ENCODE data around the gene ACSM4.
"Not testable (repeated sequence)": the region's sequence is repeated elsewhere in the genome, so short reads cannot be mapped to it uniquely, and the experiment has no call there.

ACSM4 gene

GRCh38 chr12:7303772-7304171, at the start of gene ACSM4:
Gene ACSM4, plus strand, starts transcription at chr12:7304072. Its CDS starts 260 bp downstream, at chr12:7304332.
- no peak for DNase-seq

- DNase-seq: no peak
These were observed 44.8 kb upstream of the ACSM4 start for GRCh38 chr12:7259060-7259459.

DNA sequence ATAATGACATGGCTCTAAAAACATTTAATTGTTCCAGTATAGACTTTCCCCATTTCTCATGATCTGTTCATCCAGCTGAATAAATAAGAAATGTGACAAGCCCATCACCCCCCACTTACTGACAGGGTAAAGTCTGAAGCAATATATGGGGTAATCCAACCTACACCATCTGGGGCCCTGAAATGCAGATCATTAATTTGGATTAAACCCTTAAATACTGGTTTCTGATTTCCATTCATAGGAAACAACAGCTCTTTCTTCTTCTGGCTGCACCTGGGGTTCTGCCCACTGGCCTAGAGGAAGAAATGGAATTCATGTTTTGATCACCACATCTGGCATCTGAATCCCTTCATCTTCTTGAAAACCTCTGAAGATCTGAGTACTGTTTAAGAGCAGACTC, 39.3 kb upstream of the ACSM4 start:
- DNase-seq: no peak

GRCh38 chr12:7265251-7265650, 38.6 kb upstream of the ACSM4 start:
- no peak for DNase-seq

DNA sequence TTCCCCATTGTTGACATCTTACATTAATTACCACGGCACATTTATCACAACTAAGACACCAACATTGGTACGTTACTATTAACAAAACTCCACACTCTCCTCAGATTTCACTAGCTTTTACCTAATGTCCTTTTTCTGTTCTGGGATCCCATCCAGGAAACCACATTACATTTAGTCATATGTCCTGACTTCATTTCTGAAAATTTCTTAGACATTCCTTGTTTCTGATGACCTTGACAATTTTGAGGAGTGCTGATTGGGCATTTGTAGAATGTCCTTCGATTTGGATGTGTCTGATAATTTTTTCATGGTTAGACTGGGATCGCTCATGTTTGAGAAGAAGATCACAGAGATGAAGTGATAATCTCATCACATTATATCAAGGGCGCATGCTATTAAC, 34.6 kb upstream of the ACSM4 start:
- DNase-seq: no peak

DNA sequence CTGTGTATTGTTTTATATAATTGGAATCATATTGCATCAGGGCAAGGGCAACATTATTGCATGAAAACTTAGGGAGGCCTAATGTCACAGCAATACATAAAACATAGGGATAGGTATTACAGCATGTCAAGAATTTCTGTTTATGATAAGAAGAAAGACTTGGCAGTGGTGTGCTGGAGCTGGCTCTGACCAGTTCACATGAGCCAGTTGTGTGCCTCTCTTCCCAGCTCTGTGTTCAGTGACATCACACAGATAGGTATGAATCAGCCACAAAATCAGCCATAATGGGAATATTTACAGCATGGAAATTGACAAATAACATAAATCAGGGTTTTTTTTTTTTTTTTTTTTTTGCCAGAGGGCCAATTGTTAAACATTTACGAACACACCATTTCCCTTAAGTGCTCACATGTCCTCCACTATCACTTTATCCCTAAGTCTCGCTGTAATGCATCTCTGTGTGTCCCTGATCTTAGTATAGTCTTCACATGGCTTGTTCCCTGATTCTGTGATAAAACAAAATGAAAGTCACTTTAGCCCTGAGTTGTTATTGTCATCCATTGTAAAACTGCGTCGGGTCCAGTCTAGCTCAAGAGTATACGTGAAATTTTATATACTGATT, 31.9 kb upstream of the ACSM4 start:
- DNase-seq: no peak

GRCh38 chr12:7275482-7275881, 28.4 kb upstream of the ACSM4 start:
- DNase-seq: not testable (repeated sequence)

GRCh38 chr12:7282844-7283243, 21.0 kb upstream of the ACSM4 start:
- DNase-seq: no peak

DNA sequence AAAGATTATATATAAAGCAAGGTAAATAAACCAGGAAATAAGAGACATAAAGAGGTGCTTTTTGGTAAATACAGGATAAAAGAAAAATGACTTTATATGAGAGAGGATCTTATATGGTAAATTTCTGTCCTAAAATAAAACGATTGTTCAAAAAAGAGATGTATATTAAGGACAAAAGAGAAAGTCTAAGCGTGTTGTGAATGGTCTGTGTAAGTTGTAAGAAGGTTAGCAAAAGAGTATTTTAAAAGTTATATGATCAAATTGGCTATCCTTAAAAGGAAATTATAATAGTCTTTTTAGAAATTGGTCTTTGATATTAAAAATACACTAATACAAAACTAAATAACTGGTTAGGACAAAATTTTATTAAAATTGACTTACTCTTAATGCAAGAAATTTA, 14.1 kb upstream of the ACSM4 start:
- no peak for DNase-seq

DNA sequence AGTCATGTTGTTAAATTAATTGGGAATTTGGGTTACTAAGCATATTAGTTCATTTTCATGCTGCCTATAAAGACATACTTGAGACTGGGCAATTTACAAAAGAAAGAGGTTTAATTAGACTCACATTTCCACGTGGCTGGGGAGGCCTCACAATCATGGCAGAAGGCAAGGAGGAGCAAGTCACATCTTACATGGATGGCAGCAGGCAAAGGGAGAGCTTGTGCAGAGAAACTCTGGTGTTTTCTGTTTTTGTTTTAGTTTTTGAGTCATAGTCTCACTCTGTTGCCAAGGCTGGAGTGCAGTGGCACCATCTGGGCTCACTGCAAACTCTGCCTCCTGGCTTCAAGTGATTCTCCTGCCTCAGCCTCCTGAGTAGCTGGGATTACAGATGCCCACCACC, 13.3 kb upstream of the ACSM4 start:
- not testable (repeated sequence) for DNase-seq

DNA sequence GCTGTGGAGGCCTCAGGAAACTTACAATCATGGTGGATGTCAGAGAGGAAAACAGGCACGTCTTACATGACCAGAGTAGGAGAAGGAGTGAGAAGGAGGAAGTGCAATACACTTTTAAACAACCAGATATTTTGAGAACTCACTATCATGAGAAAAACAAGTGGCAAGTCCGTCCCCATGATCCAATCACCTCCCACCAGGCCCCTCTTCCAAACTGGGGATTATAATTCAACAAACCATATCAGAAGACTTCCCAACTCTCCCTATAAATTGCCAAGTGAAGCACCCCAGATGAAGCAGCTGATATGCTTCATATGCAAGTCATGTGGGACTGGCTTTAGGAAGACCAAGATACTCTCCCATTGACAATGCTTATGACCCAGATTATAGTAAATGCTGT, 11.6 kb upstream of the ACSM4 start:
- DNase-seq: no peak

- no peak for DNase-seq
These were observed 10.2 kb upstream of the ACSM4 start for GRCh38 chr12:7293670-7294069.

DNA sequence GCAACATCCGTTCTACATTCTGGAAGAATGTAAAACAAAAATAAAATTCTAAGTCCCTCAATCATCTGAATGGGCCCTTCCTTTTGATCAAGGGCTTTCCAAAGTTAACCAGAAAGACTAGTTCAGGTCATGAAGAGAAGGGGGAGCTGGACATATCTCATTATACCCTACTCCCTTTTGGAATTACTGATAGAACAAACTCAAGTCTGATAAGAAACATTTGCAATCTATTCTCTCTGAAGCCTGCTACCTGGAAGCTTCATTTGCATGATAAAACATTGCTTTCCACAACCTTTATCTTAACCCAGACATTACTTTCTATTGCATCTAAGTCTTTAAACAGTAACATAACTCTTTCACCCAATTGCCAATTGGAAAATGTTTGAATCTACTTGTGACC, 8.3 kb upstream of the ACSM4 start:
- DNase-seq: no peak

GRCh38 chr12:7297865-7298264, 6.0 kb upstream of the ACSM4 start:
- DNase-seq: no peak

- DNase-seq: no peak
These were observed 1.4 kb upstream of the ACSM4 start for GRCh38 chr12:7302266-7302986.

- DNase-seq: no peak
These were observed 642 bp upstream of the ACSM4 start for GRCh38 chr12:7303230-7303629.

- no peak for DNase-seq
These were observed 584 bp downstream of the ACSM4 start for GRCh38 chr12:7304456-7304855.

- DNase-seq: no peak
These were observed 6.2 kb downstream of the ACSM4 start for GRCh38 chr12:7310070-7310469.

GRCh38 chr12:7319930-7320329, 16.1 kb downstream of the ACSM4 start:
- no peak for DNase-seq

- DNase-seq: no peak
These were observed 17.8 kb downstream of the ACSM4 start for GRCh38 chr12:7321624-7322023.

- no peak for DNase-seq
These were observed 18.7 kb downstream of the ACSM4 start for GRCh38 chr12:7322599-7322998.

- no peak for DNase-seq
These were observed 20.3 kb downstream of the ACSM4 start for GRCh38 chr12:7324176-7324575.

DNA sequence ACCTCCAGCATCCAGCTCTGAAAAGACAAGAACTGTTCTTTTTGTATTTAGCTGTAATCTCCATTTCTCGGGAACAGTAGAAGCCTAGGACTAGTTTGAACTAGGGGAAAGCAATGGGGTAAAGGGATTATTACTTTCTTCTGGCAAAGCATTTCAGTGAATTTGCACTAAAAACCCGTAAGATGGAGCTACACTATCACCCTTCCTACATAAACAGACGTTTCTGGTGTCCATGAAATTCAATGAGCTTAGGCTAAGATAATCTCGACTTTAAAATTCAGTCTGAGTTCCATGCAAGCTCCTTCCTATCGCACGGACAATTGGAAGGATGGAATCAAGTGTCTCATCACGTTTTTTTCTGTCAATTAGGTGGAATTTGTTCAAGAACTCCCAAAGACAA, 24.0 kb downstream of the ACSM4 start:
- DNase-seq: no peak

- DNase-seq: not testable (repeated sequence)
These were observed 33.9 kb downstream of the ACSM4 start for GRCh38 chr12:7337790-7338189.

GRCh38 chr12:7339675-7340074, 35.8 kb downstream of the ACSM4 start:
- DNase-seq: no peak

Data from activated T-cell treated with anti-CD3 and anti-CD28 coated beads, Interleukin-2, amount 50 U/mL, for 1 hour (primary cell).